GM12865 (cell line): Measurements from ENCODE around the gene CABLES1.

Experiments
- DNase-seq: peaks from one replicate; pipeline ENCODE4 v3.0.0; 2010; ENCODE audit warnings: low read depth
- H3K4me3 ChIP-seq: 2 replicates; pipeline ENCODE4 v1.5.1; 2011; ENCODE audit warnings: mild to moderate bottlenecking, low read depth, low read length, control low read depth
- TF ChIP-seq, protein P1 (sequence below): IDR thresholded peaks from 2 replicates; pipeline ENCODE4 v1.5.1; 2011; ENCODE audit warnings: low read length, control low read depth, low read depth, inconsistent platforms; ENCODE audit not compliant: insufficient read depth; ENCODE audit errors: missing control alignments

Gene CABLES1

GRCh38 chr18:23272498-23273232 is 137.4 kb downstream of the CABLES1 start:
- DNase-seq = no peak
- H3K4me3 ChIP-seq = no peak overlapping the region
- TF ChIP-seq, protein P1, sequence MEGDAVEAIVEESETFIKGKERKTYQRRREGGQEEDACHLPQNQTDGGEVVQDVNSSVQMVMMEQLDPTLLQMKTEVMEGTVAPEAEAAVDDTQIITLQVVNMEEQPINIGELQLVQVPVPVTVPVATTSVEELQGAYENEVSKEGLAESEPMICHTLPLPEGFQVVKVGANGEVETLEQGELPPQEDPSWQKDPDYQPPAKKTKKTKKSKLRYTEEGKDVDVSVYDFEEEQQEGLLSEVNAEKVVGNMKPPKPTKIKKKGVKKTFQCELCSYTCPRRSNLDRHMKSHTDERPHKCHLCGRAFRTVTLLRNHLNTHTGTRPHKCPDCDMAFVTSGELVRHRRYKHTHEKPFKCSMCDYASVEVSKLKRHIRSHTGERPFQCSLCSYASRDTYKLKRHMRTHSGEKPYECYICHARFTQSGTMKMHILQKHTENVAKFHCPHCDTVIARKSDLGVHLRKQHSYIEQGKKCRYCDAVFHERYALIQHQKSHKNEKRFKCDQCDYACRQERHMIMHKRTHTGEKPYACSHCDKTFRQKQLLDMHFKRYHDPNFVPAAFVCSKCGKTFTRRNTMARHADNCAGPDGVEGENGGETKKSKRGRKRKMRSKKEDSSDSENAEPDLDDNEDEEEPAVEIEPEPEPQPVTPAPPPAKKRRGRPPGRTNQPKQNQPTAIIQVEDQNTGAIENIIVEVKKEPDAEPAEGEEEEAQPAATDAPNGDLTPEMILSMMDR = no peak

DNA sequence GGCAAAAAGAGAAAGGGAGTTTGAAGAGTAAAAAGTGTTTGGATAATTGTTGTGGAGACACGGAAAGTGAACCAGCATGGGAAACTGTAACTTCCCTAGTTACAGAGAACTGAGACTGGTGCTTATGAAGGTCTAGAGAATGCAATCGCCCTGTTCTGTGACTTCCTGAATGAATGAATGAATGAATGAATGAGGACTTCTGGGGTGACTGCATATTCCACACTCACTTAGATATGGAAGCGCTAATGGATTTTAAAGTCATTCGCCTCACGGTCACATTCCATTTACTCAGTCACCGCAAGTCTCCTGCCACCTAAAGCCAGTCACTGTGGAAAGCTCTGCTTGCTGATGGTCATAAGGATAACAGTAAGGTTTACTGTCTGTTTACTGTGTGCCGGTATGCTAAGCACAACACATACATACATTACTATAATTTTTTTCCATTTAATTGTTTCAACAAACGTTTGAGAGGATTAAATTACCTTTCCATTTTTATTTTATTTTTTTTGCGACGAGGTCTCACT is 138.2 kb downstream of the CABLES1 start:
- no peak for DNase-seq
- TF ChIP-seq, protein P1 = no peak
- H3K4me3 ChIP-seq = no peak overlapping the region

DNA sequence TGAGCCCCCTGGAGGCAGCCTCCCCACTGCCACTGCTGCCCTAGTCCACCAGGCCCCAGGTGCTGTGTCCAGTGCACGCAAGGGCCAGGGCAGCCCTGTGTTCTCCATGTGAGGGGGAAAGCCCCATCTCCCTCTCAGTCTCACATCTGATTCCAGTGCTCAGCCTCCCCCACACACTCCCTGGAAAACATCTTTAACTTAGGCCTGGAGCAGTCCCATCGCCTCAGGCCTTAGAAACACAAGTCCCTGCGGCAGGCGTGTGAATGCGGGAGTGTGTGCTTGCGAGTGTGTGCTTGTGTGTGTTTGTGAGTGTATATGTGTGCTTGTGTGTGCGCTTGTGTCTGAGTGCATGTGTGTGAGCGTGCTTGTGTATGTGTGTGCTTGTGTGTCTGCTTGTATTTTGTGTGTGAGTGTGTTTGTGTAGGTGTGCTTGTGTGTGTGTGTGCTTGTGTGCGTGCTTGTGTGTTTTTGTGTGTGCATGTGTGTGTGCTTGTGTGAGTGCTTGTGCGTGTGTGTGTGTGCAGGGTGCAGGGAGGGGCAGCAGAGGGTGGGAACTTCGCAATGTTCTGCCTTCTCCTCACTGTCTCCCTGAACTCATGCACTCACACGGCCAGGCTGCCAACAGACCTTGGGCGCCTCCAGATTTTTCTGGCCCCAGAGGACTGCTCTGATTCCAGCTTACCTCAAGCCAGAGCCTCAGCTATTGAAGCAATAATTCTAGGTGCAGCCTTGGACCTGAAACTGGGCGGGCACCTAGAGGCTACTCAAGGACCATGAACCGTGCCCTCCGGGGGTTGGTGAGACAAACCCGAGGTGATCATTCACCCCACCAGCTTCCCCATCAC is 139.6 kb downstream of the CABLES1 start:
- H3K4me3 ChIP-seq = no peak overlapping the region
- TF ChIP-seq, protein P1 = no peak
- no peak for DNase-seq

GRCh38 chr18:23276451-23276850 is 141.2 kb downstream of the CABLES1 start:
- DNase-seq = no peak
- H3K4me3 ChIP-seq = no peak overlapping the region
- TF ChIP-seq, protein P1 = no peak

GRCh38 chr18:23277399-23277798 is 142.1 kb downstream of the CABLES1 start:
- H3K4me3 ChIP-seq = no peak overlapping the region
- TF ChIP-seq, protein P1 = no peak
- DNase-seq = no peak

DNA sequence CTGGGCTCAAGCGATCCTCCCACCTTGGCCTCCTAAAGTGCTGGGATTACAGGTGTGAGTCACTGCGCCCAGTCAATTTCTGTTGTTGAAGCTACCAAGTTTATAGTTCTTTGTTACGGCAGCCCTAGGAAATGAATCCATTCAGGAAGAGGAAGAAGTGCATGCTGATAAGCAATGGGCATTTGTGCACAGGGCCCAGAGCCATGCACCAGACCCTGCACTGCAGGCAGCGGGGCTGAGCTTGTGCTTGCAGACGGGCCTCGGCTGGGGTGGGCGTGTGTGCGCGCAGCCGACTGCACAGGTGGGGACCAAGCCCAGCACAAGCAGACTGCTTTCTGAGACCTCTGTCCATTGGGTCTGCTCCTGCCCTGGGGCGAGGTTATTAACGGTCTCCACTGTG is 144.6 kb downstream of the CABLES1 start:
- DNase-seq = no peak
- H3K4me3 ChIP-seq = no peak overlapping the region
- TF ChIP-seq, protein P1 = no peak
